Stimulated activated naive CD8-positive, alpha-beta T cell treated with anti-CD3 and anti-CD28 coated beads, Interleukin-15, Interleukin-2, amounts not matched to agents 100 ng/mL and 50 ng/mL, for 24 hours (primary cell): ENCODE measurements around the gene GOLGA6L9.
"Not testable (repeated sequence)": the region's sequence is repeated elsewhere in the genome, so short reads cannot be mapped to it uniquely, and the experiment has no call there.

Source experiments
- H3K27ac Mint-ChIP-seq: one replicate; pipeline ENCODE4 v1.8.0; 2021; ENCODE audit warnings: mild to moderate bottlenecking, mixed read lengths
- H3K27me3 Mint-ChIP-seq: one replicate; pipeline ENCODE4 v1.8.0; 2021; ENCODE audit warnings: mixed read lengths
- H3K36me3 Mint-ChIP-seq: one replicate; pipeline ENCODE4 v1.8.0; 2021; ENCODE audit warnings: low read depth, mixed read lengths
- H3K4me1 Mint-ChIP-seq: one replicate; pipeline ENCODE4 v1.8.0; 2021; ENCODE audit warnings: low read depth, mixed read lengths
- H3K4me3 Mint-ChIP-seq: one replicate; pipeline ENCODE4 v1.8.0; 2021; ENCODE audit warnings: mild to moderate bottlenecking, mixed read lengths
- H3K9me3 Mint-ChIP-seq: one replicate; pipeline ENCODE4 v1.8.0; 2021; ENCODE audit warnings: mixed read lengths

Gene GOLGA6L9

GRCh38 chr15:82429693-82430092 lies at the start of gene GOLGA6L9:
Gene GOLGA6L9, plus strand, starts transcription at chr15:82429816. Its CDS starts 264 bp downstream, at chr15:82430080.
- H3K27ac Mint-ChIP-seq, H3K4me3 Mint-ChIP-seq, H3K36me3 Mint-ChIP-seq, H3K27me3 Mint-ChIP-seq, H3K9me3 Mint-ChIP-seq, H3K4me1 Mint-ChIP-seq: not testable (repeated sequence)

- H3K27me3 Mint-ChIP-seq, H3K9me3 Mint-ChIP-seq, H3K4me1 Mint-ChIP-seq, H3K36me3 Mint-ChIP-seq, H3K4me3 Mint-ChIP-seq, H3K27ac Mint-ChIP-seq: not testable (repeated sequence)
Observed at GRCh38 chr15:82381330-82381955, 48.2 kb upstream of the GOLGA6L9 start.

GRCh38 chr15:82387209-82387608 lies 42.4 kb upstream of the GOLGA6L9 start:
- H3K27me3 Mint-ChIP-seq, H3K4me1 Mint-ChIP-seq, H3K9me3 Mint-ChIP-seq, H3K36me3 Mint-ChIP-seq, H3K4me3 Mint-ChIP-seq, H3K27ac Mint-ChIP-seq: not testable (repeated sequence)

GRCh38 chr15:82390152-82390551 lies 39.5 kb upstream of the GOLGA6L9 start:
- H3K27me3 Mint-ChIP-seq, H3K4me1 Mint-ChIP-seq, H3K27ac Mint-ChIP-seq, H3K4me3 Mint-ChIP-seq, H3K9me3 Mint-ChIP-seq, H3K36me3 Mint-ChIP-seq: not testable (repeated sequence)

- not testable (repeated sequence) for H3K27me3 Mint-ChIP-seq, H3K27ac Mint-ChIP-seq, H3K36me3 Mint-ChIP-seq, H3K9me3 Mint-ChIP-seq, H3K4me3 Mint-ChIP-seq
- peaks cover 13% of the 10 kb centered on the region for H3K4me1 Mint-ChIP-seq
Observed at GRCh38 chr15:82392077-82392476, 37.5 kb upstream of the GOLGA6L9 start.

GRCh38 chr15:82393671-82394070 lies 35.9 kb upstream of the GOLGA6L9 start:
- no peak overlapping the region for H3K4me3 Mint-ChIP-seq

GRCh38 chr15:82395788-82396187 lies 33.8 kb upstream of the GOLGA6L9 start:
- peaks cover 28% of the 10 kb centered on the region for H3K4me1 Mint-ChIP-seq
- H3K4me3 Mint-ChIP-seq, H3K27me3 Mint-ChIP-seq, H3K27ac Mint-ChIP-seq, H3K9me3 Mint-ChIP-seq, H3K36me3 Mint-ChIP-seq: not testable (repeated sequence)

More at GRCh38 chr15:82393671-82394070, 35.9 kb upstream of the GOLGA6L9 start:
- H3K9me3 Mint-ChIP-seq: no peaks in the 10 kb centered on the region
- H3K36me3 Mint-ChIP-seq: peaks cover 4% of the 10 kb centered on the region
- no peaks in the 10 kb centered on the region for H3K27me3 Mint-ChIP-seq
- peaks cover 19% of the 10 kb centered on the region for H3K4me1 Mint-ChIP-seq
- H3K27ac Mint-ChIP-seq: no peak overlapping the region

GRCh38 chr15:82397817-82398216 lies 31.8 kb upstream of the GOLGA6L9 start:
- Mint-ChIP-seq H3K36me3 (peaks cover 4% of the 10 kb centered on the region), H3K4me3 (no peak overlapping the region), H3K4me1 (peaks cover 20% of the 10 kb centered on the region), H3K9me3 (no peaks in the 10 kb centered on the region), H3K27ac (no peak overlapping the region), H3K27me3 (no peaks in the 10 kb centered on the region)

GRCh38 chr15:82398785-82399184 lies 30.8 kb upstream of the GOLGA6L9 start:
- Mint-ChIP-seq H3K27ac (no peak overlapping the region), H3K4me3 (no peak overlapping the region), H3K9me3 (no peaks in the 10 kb centered on the region), H3K27me3 (no peaks in the 10 kb centered on the region), H3K4me1 (peaks cover 20% of the 10 kb centered on the region), H3K36me3 (peaks cover 4% of the 10 kb centered on the region)

GRCh38 chr15:82399366-82400103 lies 30.1 kb upstream of the GOLGA6L9 start:
- H3K9me3 Mint-ChIP-seq, H3K36me3 Mint-ChIP-seq, H3K27ac Mint-ChIP-seq, H3K27me3 Mint-ChIP-seq, H3K4me3 Mint-ChIP-seq: not testable (repeated sequence)
- peaks cover 20% of the 10 kb centered on the region for H3K4me1 Mint-ChIP-seq

- not testable (repeated sequence) for H3K27ac Mint-ChIP-seq, H3K27me3 Mint-ChIP-seq, H3K9me3 Mint-ChIP-seq, H3K4me3 Mint-ChIP-seq
- Mint-ChIP-seq H3K36me3 (peaks cover 12% of the 10 kb centered on the region), H3K4me1 (peaks cover 18% of the 10 kb centered on the region)
Observed at GRCh38 chr15:82401918-82402317, 27.7 kb upstream of the GOLGA6L9 start.

- not testable (repeated sequence) for H3K9me3 Mint-ChIP-seq, H3K27ac Mint-ChIP-seq, H3K4me3 Mint-ChIP-seq, H3K27me3 Mint-ChIP-seq
- H3K4me1 Mint-ChIP-seq: peaks cover 18% of the 10 kb centered on the region
- peaks cover 14% of the 10 kb centered on the region for H3K36me3 Mint-ChIP-seq
Observed at GRCh38 chr15:82402341-82402740, 27.3 kb upstream of the GOLGA6L9 start.

GRCh38 chr15:82406211-82406610 lies 23.4 kb upstream of the GOLGA6L9 start:
- not testable (repeated sequence) for H3K4me3 Mint-ChIP-seq, H3K9me3 Mint-ChIP-seq, H3K27me3 Mint-ChIP-seq, H3K27ac Mint-ChIP-seq, H3K4me1 Mint-ChIP-seq
- H3K36me3 Mint-ChIP-seq: peaks cover 15% of the 10 kb centered on the region

GRCh38 chr15:82410306-82410705 lies 19.3 kb upstream of the GOLGA6L9 start:
- H3K4me3 Mint-ChIP-seq, H3K27ac Mint-ChIP-seq: not testable (repeated sequence)

GRCh38 chr15:82411595-82411994 lies 18.0 kb upstream of the GOLGA6L9 start:
- not testable (repeated sequence) for H3K27me3 Mint-ChIP-seq, H3K9me3 Mint-ChIP-seq, H3K4me3 Mint-ChIP-seq, H3K4me1 Mint-ChIP-seq, H3K27ac Mint-ChIP-seq
- H3K36me3 Mint-ChIP-seq: peaks cover 18% of the 10 kb centered on the region

More at GRCh38 chr15:82410306-82410705, 19.3 kb upstream of the GOLGA6L9 start:
- peaks cover 11% of the 10 kb centered on the region for H3K36me3 Mint-ChIP-seq
- H3K27me3 Mint-ChIP-seq, H3K9me3 Mint-ChIP-seq, H3K4me1 Mint-ChIP-seq: not testable (repeated sequence)
